Measurements from ENCODE around the gene RHBDL1. TPM values are rescaled to one million over a fixed set of nuclear protein-coding genes. Genes with fewer than 3 reads are reported as not detected.

Gene RHBDL1
- total RNA-seq, 4 donors from 2014 or later, result 0.38 to 1.1 (median 0.57) TPM; not detected in 1

DNA sequence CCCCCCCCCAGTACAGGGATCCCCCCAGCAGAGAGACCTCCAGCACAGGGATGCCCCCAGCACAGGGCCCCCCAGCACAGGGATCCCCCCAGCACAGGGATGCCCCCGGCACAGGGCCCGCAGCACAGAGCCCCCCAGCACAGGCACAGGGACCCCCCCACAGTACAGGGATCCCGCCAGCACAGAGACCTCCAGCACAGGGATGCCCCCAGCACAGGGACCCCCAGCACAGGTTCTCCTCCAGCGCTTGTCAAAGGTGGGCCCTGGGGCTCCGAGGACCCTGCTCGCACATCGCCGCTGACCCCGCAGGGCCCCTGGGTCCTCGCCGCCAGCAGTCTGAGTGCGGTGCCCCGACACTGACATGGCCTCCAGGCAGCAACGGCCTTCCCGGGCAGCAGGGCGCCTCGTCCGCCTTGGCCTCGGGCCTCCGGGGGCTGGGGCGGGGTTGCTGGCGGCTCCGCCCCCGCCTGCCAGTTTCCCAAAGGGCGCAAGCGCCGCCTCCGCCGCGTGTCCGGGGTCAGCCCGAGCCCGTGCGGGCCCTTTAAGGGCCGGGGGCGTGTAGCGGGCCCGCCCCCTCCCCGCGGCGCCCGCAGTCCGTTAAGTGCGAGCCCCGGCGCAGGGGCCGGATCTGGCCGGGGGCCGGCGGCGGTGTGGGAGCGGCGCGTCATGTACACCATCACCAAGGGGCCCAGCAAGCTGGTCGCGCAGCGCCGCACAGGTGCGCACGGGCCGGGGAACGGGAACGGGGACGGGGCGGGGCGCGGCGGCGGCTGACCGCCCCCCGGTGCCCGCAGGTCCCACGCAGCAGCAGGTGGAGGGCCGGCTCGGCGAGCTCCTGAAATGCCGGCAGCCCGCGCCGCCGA, 33.9 kb upstream of the RHBDL1 start, which contains the start of gene MCRIP2:
Gene MCRIP2 (plus strand): TSS at position 503 of the 863 bp plus-strand sequence. CDS start 164 bp downstream, at position 667.
- peak in 2 of 4 donors; percentile 55 to 66 for TF ChIP-seq POLR2A (IDR thresholded peaks at IDR 0.05)
- TF ChIP-seq, protein P1, sequence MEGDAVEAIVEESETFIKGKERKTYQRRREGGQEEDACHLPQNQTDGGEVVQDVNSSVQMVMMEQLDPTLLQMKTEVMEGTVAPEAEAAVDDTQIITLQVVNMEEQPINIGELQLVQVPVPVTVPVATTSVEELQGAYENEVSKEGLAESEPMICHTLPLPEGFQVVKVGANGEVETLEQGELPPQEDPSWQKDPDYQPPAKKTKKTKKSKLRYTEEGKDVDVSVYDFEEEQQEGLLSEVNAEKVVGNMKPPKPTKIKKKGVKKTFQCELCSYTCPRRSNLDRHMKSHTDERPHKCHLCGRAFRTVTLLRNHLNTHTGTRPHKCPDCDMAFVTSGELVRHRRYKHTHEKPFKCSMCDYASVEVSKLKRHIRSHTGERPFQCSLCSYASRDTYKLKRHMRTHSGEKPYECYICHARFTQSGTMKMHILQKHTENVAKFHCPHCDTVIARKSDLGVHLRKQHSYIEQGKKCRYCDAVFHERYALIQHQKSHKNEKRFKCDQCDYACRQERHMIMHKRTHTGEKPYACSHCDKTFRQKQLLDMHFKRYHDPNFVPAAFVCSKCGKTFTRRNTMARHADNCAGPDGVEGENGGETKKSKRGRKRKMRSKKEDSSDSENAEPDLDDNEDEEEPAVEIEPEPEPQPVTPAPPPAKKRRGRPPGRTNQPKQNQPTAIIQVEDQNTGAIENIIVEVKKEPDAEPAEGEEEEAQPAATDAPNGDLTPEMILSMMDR (IDR thresholded peaks at IDR 0.05), result no peak
- intact Hi-C loops (cut with DNase I), result no loop called here
- no peak for DNase-seq
- H3K27ac ChIP-seq, result peak within 1 kb of the TSS; percentile 76 to 90 (median 84)
- no CpG with 5 or more reads among the region's 81 CpGs for WGBS, 2 donors
- no peaks in the 10 kb centered on the region for H3K36me3 ChIP-seq
- H3K4me1 ChIP-seq, result peaks cover 24 to 69% (median 25%) of the 10 kb centered on the region in 3 donors
- no peaks in the 10 kb centered on the region for H3K9me3 ChIP-seq
- peak within 1 kb of the TSS; percentile 59 to 97 (median 76) for H3K4me3 ChIP-seq
- H3K27me3 ChIP-seq, result no peaks in the 10 kb centered on the region

DNA sequence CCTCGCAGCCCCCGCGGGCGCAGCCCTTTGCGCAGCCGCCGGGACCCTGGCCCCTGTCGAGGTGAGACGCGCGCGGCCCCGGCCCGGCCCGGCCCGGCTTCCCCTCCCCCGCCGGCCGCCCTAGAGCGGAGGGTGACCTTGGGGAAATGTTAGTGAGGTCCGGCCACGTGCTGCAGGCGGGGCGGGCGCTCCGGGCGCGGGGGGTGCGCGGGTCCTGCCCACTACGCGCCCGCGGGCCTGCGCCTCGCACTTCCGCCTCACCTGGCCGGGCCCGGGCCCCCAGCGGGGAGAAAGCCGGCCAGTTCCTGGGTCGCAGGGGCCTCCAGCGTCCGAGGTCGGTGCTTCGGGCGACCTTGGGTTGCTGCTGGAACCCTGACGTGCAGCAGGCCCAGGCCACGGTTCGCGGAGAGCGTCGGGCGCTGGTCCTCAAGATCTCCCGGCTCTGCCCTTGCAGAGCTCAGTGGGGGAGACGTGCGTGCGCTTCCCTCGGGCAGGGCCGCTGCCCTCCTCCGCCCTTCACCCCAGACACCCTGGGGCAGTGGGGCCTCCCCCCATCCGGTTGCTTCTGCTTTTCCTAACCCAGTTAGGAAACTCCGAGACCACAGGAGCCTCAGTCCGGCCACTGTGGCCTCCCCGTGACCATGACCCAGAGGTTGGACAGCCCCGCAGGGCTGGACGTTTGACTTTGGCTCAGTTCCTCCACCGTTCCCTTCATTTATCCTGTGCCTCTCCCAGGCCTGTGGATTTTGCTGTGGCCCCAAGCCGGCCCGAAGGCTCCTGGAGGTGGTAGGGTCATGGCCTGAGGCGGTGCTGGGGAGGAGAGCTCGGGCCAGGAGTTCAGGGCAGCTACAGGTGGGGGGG, 33.1 kb upstream of the RHBDL1 start:
- no peak for DNase-seq
- Histone ChIP-seq H3K36me3 (no peaks in the 10 kb centered on the region), H3K27ac (peak overlapping the region; percentile 76 to 90 (median 84)), H3K9me3 (no peaks in the 10 kb centered on the region), H3K4me1 (peaks cover 24 to 74% (median 29%) of the 10 kb centered on the region in 3 donors), H3K4me3 (peak overlapping the region; percentile 59 to 97 (median 76)), H3K27me3 (no peaks in the 10 kb centered on the region)
- 0 to 7% methylated on average over 3 of the region's 72 CpGs for WGBS, 2 donors
- intact Hi-C loops (cut with DNase I), result no loop called here
- TF ChIP-seq, protein P1 (IDR thresholded peaks at IDR 0.05), result no peak
- no peak for TF ChIP-seq POLR2A (IDR thresholded peaks at IDR 0.05)

DNA sequence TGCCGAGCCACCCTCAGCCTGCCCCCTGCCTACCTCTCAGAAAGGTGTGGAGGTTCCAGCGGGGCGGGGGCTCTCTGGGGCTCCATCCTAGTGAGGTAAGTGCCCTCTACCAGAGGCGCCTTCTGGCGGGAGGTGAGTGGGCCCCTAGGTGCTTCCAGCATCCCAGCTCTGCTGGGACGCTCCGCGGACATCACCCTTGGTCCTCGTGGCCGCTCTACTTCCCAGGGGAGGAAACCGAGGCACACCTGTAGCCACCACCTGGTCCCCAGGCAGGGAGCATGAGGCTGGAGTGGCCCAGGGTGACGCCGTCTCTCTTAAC, 32.5 kb upstream of the RHBDL1 start:
- DNase-seq, result no peak
- no peaks in the 10 kb centered on the region for H3K9me3 ChIP-seq
- intact Hi-C loops (cut with DNase I), result no loop called here
- WGBS, 2 donors, result 30 to 94% methylated on average over 2 of the region's 13 CpGs
- no peaks in the 10 kb centered on the region for H3K36me3 ChIP-seq
- peak overlapping the region; percentile 61 to 90 (median 84) for H3K27ac ChIP-seq
- TF ChIP-seq, protein P1 (IDR thresholded peaks at IDR 0.05), result no peak
- TF ChIP-seq POLR2A (IDR thresholded peaks at IDR 0.05), result no peak
- no peaks in the 10 kb centered on the region for H3K27me3 ChIP-seq
- peaks cover 27 to 74% (median 32%) of the 10 kb centered on the region in 3 donors for H3K4me1 ChIP-seq
- peak overlapping the region; percentile 59 to 97 (median 76) for H3K4me3 ChIP-seq

DNA sequence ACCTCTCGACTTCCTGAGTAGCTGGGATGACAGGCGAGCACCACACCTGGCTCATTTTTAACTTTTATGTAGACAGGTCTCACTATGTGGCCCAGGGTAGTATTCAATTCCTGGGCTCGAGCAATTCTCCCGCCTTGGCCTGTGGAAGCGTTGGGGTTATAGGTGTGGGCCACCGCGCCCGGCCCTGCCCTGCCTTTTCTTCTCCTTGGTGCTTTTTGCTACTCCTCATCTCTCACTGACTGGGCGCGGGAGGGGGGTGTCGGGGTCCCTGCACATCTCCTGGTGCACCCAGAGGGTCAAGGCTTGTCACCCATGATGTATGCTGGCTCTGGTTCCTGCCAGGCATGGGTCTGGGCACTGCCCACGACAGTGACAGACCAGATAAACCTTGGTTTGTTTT, 30.9 kb upstream of the RHBDL1 start:
- TF ChIP-seq, protein P1 (IDR thresholded peaks at IDR 0.05), result no peak
- TF ChIP-seq POLR2A (IDR thresholded peaks at IDR 0.05), result no peak
- Histone ChIP-seq H3K27me3 (no peaks in the 10 kb centered on the region), H3K36me3 (no peaks in the 10 kb centered on the region), H3K4me3 (no peak overlapping the region), H3K4me1 (peaks cover 32 to 86% (median 40%) of the 10 kb centered on the region in 3 donors), H3K27ac (no peak overlapping the region), H3K9me3 (no peaks in the 10 kb centered on the region)
- 90 to 93% methylated on average over 12 of the region's 12 CpGs for WGBS, 2 donors
- no peak for DNase-seq
- intact Hi-C loops (cut with DNase I), result no loop called here

Measured in esophagus squamous epithelium (tissue), 5 donors.